Stimulated activated CD4-positive, alpha-beta T cell treated with anti-CD3 and anti-CD28 coated beads, Interleukin-12 subunit alpha, Interleukin-12 subunit beta, amount 100 ng/mL, for 4 hours (primary cell): ENCODE results near the gene RAB35.

ENCODE experiments used
- DNase-seq: peaks from one replicate; pipeline ENCODE4 v3.0.0-alpha.2; 2020

Gene RAB35

DNA sequence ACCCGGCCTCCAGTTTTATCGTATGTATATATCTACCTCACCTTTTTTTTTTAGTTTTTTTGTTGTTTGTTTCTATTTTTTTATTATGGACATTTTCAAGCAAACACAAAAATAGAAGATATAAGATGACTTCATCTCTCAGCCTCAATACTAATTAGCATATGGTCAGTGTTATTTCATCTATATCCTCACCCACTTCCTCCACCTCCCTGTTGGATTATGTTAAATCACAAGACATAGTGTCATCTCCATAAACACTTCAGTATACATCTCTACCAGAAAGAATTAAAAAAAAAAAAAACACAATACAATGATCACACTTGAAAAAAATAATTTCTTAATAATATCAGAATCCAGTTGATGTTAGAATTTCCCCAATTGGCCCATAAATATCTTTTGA, 34.9 kb downstream of the RAB35 start:
- no peak for DNase-seq

DNA sequence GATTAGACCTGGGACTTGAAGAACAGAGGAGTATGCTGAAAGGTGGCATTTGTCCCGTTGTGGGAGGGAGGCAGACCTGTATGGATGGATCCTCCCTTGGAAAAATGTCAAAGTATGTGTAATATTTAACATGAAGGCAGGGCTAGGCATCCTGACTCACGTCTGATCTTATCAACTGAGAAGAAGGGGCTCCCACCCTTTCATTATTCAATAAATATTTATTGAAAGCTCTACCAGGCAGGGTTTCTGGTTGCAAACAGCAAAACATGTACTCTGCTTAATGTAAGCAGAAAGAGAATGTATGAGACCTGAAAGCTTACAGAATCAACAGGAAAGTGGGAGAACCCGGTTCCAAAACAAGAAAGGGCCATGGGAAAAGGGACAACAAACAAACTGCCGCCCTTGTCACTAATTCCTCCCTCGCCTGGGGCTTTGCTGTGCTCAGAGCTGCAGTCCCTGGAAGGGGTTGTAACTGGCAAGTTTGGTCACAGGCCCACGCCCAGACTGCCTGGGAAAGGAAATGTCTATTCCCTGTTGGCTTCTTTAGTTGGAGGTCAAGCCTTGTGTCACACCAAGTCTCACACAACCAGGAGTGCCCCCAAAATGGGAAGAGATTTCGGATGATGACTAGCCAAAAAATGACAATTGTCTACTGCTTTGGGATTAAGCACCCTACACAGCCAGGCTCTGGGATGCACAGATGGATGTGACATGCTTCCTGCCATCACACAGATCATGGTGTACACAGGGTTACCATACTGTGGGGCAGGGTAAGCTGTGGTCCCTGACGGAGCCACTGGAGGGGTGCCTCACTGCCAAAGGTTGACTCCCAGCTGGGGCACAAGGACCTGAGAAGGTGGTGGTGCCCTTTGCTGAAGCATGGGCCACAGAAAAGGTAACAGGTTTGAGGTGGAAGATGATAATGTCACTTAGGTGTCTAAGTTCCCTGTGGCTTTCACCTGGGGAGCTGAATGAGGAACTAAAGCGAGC, 36.8 kb downstream of the RAB35 start:
- no peak for DNase-seq

DNA sequence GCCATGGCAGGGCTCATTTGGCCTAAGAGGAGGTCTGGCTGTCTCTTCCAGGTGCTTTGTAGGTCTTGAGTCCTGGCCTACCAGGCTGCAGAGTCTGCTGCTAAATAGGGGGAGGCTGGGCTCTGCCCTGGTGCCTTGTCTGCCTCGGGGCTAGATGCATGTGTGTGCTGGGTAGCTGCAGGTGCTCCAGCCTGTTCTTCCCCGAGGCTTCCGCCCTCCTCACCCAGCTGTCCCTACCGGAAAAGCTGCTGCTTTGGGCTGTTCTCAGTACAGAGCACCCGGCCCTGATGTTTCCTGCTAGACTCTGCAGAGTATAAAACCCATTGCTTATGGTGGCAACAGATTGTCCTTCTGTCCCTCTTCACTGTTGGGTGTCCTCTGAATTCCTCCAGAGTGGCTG, 37.7 kb downstream of the RAB35 start:
- DNase-seq: no peak

DNA sequence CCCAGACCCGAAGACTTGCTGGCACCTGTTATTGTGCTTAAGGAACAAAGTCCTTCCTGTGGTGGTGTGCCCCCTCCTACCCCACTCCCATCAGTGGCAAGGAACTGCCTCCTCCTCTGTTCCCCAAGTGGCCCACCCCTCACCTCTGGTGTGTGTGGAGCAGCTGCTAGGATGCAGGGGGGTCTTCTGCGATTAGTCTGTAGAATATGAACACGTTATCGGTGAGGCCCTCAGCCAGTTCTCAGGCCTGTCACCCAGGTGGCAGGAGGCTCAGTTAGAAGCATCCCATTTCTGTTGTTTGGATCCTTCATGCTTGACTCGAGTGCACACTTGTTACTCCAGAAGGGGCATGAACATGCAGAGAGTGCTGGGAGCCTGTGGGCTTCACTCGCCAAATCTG, 39.3 kb downstream of the RAB35 start:
- no peak for DNase-seq

DNA sequence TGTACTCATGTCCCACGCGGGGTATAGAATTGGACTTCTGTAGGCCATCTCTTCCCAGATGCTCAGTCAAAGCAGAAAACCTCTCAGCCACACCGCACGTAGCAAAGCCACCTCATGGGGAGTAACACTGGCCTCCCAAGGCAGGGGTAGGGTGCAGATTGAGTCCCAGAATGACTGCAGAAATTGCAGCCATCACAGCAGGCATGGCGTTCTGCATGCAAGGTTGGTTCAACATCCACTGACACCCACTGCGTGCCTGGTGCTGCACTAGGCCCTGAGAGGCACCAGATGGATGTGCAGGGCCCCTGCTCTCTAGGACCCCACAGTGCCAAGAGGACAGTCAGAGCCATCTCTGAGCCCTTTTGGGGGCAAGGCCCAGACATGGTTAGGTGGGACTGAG, 39.9 kb downstream of the RAB35 start:
- DNase-seq: no peak

DNA sequence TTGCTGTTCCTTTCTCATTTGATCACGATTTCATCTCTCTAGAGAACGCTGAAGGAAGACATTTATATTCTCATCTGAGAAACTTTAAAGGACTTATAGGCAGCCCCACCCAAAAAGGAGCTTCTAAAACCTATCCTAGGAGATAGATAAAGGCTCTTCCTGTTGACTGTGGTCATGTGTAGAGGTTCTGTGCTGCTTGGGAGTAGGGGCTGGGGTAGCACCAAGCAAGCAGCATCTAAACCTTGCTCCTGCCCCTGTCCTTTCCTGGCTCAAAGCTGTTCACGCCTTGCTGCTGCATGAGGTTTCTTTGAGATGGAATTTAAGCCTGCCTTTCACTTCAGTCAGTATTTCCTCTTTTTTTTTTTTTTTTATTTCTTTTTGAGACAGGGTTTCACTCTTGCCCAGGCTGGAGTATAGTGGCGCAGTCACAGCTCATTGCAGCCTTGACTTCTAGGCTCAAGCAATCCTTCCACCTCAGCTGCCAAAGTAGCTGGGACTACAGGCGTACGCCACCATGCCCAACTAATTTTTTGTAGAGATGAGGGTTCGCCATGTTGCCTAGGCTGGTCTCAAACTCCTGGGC, 41.4 kb downstream of the RAB35 start:
- DNase-seq: no peak

DNA sequence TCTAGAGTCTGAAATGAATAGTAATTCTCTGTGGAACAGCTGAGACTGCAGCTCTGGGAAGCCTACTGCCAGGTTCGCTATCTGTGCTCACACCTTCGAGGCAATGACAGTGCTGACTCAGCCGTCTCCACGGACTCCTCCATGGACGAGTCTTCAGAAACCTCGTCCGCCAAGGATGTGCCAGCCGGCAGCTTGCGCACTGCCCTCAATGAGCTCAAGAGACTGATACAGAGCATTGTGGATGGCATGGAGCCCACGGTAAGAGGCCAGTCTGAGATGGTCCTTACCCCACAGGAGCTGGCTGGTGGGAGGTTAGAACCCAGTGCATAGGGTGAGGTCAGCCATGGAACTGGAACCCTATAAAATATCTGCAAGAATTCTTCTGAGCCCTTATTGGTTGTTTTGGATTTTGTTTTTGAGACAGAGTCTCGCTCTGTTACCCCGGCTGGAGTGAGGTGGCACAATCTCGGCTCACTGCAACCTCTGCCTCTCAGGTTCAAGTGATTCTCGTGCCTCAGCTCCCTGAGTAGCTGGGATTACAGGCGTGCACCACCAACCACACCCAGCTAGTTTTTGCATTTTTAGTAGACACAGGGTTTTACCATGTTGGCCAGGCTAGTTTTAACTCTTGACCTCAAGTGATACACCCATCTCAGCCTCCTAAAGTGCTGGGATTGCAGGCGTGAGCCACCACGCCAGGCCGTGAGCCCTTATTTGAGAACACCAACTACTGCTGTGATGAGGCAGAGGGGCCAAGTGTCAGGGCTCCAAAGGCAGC, 43.9 kb downstream of the RAB35 start:
- DNase-seq: no peak

DNA sequence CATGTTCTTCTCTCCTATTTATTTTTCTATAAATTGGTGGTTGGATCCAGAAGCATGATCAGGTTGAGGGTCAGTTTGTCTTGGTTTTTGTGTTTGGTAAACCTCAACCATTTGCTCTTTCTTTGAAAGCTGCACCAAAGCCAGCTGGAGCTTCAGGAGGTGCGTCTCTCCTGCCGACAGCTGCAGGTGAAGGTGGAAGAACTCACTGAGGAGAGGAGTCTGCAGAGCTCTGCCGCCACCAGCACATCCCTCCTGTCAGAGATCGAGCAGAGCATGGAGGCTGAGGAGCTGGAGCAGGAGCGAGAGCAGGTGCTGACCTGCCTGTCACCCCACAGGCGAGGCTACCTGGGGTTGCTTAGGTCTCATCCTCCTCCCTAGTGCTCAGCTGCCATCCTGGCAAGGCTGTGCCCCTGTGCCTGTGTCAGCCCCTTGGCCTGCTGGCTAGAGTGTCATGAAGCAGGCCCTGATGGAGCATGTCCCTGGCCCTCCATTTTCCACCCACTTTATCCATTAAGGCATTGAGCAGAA, 45.0 kb downstream of the RAB35 start:
- no peak for DNase-seq

DNA sequence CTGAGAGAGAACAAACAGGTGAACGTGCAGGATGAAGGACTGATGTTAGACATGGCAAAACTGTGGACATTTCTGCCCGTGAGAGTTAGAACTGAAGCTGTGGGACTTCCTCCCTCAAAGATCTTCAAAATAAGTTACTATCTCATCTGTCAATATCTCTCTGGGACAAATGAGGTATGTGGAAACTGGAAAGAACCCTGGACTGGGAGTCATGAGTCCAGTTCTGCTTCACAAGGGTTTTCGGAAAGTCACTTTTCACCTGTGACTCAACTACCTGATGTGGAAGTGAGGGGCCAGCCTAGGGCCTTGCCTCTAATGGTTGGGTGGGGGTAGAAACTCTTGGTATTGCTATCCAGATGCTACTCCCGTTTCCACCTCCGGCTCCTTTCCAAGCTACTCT, 47.3 kb downstream of the RAB35 start:
- DNase-seq: no peak

DNA sequence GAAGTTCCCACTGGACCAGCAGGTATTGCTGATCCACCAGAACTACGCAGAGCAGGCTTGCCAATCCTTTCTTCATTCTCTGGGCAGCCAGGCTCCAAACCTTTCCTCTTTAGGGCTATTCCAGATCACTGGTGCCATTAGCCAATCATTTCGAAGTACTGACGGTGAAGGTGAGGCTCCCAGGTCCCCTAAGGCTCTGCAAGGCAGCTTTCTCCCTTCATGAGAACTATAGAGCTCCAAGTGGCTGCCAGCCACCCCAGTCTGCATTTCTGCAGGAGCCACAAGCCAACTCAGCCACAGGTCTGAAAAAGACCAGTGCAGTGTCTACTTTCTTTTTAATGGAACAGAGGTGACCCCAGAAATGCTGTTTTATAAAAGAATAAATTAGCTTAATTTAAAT, 48.7 kb downstream of the RAB35 start:
- DNase-seq: no peak

DNA sequence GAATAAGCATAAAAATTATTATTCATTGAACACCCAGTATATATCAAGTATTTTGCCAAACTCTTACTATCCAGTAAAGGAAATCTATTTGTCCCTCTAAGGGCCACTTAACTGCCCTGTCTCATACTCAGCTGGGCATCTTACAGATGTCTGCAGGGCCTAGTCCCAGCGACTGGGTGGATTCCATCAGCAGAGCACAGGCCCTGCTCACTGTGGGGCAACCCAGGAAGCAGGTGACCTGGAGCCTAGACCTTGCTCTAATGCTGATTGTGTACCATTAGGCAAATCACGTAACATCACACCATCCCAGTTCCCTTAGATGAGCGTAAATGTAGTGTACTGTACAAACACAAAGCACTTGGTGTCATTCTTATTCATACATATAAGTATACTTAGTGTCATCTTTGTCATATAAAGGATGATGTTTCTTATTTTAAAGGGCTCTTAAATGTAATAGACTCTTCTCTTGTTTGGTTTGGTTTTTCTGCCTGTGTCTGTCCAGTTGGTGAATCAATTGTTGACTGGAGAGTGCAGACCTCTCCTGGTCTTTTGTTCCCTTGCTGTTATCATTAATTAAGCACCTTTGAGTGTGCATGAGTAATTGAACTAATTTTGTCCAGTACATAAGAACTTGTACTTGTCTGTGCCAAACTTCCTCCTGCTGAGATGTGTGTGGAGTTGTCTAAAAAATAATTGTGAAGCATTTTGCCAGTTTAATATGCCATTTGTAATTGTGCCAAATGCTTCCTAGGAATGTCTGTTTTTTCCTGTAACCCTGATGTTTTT, 49.3 kb downstream of the RAB35 start:
- DNase-seq: no peak

DNA sequence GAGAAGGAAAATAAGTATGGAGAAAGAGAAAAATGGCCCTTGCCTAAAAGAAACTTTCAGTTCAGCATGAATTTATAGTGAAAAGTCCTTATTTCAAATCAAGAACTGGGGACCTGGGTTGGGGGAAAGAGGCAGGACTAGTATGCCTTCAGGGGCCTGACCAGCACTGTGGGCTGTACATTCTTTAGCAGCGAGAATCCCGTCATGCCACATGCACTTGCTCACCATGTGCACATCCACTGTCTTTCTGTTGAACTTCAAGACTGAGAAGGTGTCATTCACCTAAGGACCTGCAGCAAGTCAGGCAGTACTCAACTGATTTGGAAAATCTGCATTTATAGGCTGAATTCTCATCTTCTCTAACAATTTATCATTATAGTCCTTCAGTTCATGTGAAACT, 50.2 kb downstream of the RAB35 start:
- DNase-seq: no peak

DNA sequence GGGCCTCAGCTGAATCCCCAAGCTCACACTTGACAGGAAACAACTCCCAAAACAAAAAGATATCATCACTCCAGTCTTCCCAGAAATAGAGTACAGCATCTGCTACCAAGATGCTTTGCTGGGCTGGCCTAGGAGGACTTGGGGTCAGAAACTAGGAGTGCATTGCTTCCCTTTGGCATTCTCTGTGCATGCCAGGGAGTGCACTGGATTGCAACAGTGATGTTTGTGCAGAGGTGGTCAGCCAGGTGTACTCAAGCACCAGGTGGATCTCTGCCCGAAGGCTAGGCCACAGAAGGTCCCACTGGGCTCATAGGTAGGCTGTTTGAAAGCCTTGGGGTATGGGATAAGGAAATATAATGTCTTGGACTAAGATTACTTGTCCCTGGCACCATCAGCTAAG, 51.1 kb downstream of the RAB35 start:
- no peak for DNase-seq

DNA sequence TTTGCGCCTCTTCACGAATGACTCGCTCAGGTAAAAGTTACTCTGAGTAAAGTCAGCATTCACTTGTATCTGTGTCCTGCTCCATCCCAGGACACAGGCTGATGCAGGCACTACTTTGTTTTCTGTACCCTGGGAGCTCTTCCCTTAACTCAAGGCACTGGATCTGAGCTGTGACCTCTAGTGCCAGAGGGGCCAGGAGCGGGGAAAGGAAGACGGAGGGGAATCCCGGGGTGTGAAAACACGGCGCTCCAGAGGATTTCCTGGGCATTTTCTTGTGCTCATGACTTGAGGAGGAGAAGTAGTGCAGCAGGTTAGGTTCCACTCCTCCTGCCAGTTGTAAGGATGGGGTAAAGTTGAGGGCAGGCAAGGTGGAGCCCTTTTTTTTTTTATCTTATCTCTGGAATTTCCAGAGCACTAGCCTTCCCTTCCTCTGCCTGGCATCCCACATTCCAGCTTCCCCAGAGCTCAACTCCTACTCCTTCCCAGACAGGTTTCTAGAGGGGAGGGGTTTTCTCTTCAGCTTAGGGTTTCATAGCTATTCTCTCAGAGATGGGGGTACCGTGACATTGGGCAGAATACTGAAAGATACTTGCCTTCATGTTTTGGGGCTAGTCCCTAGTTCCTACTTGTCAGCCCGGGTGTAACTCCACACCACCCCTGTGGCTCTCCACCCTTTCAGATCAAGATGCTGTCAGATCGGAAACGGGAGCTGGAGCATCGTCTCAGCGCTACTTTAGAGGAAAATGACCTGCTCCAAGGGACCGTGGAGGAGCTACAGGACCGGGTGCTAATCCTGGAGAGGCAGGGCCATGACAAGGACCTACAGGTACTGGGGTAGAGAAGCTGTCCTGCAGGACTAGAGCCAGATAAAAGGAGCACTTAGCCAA, 52.3 kb downstream of the RAB35 start:
- DNase-seq: no peak

DNA sequence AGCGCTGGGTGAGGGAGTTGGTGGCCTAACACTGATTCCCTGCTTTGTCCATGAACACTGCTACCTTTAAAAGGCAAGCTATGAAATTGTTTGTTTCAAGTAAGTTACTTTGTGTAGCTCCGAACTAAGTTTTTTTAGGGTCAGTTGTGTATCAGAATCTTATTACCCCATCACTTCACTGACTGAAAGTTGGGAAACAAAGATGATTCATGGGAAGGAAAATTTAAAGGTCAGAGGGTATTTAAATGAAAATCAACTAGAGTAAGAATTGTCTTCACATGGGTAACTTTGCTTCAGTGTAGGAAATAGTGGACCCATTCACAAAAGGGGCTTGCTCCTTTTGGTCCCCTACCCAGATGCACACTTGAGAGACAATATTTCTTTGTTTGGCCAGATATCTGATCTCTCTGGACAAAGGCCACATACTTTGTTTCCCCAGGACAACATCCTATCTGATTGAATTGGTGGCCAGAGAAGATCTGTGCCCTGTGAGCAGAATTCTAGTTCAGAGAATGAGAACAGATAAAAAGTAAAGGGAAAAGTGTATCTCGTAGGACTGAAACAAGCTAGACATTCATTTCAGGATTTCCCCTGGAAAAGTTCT, 53.5 kb downstream of the RAB35 start:
- DNase-seq: no peak

DNA sequence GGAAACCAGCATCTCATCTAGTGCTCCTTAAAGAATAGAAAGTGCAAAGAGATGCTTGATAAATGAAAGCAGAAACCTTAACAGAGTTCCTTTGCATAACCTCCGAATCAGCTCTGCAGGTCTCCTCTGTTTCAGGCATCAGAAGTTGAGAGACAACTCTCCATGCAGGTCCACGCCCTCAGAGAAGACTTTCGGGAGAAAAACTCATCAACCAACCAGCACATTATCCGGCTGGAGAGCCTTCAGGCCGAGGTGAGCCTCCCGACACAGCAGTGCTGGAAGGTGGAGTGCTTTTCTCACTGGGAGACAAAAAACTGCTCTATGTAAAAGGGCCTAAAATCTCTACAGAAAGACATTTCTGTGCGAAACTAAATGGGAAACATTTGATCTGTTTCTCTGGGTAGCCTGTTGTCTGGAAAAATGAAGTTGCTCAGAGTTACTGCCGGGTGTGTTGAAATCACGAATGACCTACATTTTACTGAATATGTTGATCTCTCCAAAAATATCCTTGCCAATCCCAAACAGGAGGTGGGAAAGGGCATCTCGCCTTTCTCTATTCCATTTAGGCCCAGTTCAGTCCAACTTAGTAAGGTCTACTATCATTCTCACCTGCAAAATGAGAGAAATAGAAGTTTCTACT, 54.9 kb downstream of the RAB35 start:
- DNase-seq: no peak

DNA sequence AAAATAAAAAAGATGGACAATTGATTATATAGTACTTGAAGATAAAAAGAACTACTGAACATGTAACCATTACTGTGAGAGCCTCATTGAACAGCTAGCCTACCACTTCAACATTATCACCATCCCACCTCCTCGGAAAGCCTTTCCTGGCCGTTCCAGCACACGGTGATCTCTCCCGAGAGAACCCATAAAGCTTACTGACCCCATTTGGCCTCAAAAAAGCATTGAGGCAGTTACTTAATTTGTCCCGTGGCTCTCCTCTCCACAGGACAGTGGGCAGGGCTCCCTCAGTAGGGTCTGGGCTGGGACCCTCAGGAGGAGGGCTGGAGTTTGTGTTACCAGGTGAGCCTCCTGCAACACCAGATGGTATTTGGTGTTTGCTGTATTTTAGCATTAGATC, 55.8 kb downstream of the RAB35 start:
- no peak for DNase-seq

DNA sequence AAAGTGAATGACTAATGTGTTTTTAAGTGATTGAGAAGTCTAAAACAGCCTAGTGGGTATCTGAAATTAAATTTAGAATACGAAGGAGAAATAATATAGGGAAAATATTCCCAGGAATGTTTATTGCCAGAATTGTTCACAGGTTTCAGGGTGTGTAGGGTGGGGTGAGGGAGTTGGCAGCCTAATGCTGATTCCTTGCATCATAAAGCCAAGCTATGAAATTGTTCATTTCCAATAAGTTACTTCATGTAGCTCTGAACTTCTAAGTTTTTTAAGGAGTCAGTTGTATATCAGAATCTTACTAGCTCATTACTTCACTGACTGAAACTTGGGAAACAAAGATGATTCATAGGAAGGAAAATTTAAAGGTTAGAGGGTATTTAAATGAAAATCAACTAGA, 56.4 kb downstream of the RAB35 start:
- no peak for DNase-seq

DNA sequence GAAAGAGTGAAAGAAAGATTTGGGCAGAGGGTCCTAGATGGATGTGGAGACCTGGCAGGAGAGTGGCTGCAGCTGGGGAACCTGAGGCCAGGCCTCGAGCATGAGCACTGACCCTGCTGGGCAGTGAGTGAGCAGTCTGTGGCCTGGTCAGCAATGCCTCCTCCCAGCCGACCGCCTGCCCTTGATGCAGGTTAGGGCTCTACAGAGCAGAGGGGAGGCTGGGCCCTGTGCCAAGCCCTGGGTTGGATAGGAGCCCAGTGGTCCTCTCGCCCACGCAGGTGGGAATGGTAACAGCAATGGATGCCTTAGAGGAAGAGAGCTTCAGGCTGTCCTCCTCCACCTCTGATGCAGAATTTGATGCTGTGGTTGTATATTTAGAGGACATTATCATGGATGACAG, 59.8 kb downstream of the RAB35 start:
- DNase-seq: no peak

DNA sequence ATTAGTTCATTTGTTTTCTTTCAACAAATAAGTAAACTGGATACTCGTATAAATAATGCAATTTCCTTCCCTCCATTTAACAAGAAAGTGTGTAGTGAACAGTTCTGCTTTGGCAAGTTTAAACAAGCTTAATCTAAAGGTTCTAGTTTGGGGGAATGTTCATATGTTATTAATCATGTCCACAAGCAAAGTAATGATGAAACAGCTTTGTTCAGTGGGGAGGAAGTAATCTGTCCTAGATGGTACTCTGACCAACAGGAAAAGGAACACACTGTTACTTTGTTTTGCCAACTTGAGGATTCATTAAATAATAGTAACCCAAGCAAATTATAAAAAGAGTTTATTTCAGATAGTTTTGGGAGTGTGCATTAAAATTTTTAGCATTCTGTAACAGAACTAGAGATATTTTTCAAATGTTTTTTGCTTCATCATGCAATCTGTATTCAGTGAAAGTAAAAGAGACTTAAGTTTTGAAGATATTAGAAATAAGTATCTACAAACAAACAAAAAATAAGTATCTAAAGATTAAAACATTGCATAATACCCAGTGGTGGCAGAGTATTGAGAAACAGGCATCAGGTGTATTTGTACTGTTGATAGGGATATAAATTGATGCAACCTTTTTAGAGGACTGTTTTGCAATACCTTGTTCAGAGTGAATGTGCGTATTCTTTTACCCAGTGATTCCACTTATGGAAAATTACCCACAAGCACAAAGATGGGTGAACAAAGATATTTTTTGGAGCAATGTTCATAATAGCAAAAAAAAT, 61.1 kb downstream of the RAB35 start:
- DNase-seq: no peak
